HG02970 (cell line): ENCODE results near the gene SLC23A1.
A peak's percentile ranks its signal among the peaks of the same experiment; 100 is the strongest.

Experiments used
- ATAC-seq: cut with Tn5 transposase; IDR thresholded peaks from one replicate; pipeline ENCODE4 v1.9.1; 2021; ENCODE audit warnings: mild to moderate bottlenecking, moderate library complexity, moderate number of reproducible peaks; ENCODE audit not compliant: unreplicated experiment, low FRiP score

Gene SLC23A1

DNA sequence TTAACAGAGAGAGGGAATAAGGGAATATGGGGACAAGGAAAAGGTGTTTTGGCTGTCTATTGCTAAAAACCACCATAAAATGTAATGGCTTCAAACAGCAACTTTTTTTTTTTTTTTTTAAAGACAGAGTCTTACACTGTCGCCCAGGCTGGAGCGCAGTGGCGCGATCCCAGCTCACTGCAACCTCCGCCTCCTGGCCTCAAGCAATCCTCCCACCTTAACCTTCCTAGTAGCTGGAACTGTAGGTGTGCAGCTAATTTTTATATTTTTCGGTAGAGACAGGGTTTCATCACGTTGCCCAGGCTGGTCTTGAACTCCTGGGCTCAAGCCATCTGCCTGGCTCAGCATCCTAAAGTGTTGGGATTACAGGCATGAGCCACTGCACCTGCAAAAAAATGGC is 25.1 kb upstream of the SLC23A1 start:
- ATAC-seq: no peak

DNA sequence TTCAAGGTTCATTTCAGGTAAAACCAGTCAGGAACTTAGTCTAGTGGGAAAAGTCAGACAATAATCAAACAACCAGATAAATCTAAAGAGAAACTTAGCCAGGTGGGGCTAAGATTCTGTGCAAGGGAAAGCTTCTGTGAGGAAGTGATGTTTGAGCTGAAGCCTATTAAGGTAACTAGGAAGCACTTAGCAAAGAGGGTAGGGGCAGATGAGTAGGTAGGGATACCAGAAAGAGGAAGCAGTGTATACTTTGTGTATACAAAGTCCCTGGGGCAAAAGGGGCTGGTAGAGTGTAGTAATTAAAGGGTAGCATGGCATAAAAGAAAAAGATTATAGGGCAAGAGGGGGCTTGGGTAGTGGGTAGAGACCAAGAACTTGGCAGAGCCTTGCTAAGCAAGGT is 24.4 kb upstream of the SLC23A1 start:
- no peak for ATAC-seq

- no peak for ATAC-seq
These were observed 23.9 kb upstream of the SLC23A1 start for GRCh38 chr5:139406963-139407362.

- ATAC-seq: no peak
These were observed 21.4 kb upstream of the SLC23A1 start for GRCh38 chr5:139404484-139404840.

GRCh38 chr5:139403787-139404483 is 20.8 kb upstream of the SLC23A1 start, which contains the start of gene SPATA24:
Gene SPATA24, minus strand, starts transcription at chr5:139404089. Its CDS starts 29 bp downstream, at chr5:139404060.
- peak; percentile 81 for ATAC-seq

DNA sequence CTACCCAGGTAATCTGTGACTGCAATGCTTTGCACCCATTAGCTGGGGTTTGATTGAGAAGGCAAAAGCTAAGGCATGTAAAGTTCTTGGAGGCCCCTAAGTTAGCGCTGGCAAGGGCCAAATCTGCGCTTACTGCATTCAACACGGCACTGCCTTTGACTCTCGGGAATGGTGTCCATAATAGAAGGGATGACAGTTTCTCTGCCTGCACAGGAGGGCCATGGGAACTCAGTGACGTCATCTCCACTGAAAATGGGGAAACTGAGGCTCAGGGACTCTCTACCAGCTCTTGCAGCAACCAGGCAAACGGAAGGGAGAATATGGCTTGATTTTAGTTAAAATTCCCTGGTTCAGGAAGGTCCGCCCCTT is 20.3 kb upstream of the SLC23A1 start:
- no peak for ATAC-seq

DNA sequence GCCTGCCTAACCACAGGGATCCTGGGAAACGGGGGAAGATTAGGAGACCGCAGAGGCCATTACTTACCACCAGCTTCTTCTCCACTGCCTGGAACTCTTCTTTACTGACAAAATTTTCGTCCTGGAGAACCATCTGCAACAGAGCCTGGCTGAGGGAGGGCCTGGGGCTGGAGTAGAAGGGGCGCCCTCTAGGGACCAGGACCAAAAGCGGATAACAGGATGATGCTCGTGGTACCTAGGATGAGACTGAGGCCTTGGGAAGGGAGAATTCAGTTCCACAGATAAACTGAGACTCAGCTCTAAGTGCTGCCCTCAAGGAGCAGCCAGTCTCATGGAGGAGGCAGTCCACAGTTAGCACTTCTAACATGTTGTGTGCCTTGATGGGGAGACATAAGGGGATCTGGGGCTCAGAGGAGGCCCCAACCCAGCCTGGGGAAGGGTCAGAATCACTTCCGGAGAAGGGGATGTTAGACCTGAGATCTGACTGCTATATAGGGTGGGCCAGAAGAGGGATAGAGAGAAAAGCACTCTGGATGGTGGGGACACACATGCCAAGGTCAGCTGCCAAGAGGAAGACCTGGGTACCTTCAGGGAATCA is 19.6 kb upstream of the SLC23A1 start:
- ATAC-seq: no peak

DNA sequence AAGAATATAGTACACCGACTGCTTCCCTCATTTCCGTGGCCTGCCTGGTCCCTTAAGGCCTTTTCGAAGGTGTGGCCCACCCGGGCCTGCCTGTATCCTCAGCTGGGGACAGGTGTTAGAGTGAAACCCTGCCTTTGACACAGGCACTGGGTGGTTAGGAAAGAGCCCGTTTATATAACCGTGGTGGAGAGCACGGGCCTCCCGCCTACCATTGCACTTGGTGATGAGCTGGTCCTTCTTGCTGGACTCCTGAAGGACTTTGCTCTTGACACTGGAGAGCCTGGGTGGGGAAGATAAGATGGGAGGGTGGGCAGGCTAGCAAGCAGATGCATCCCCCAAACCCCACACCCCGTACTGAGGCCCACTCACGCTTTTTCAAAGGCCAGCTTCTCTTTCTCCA is 18.4 kb upstream of the SLC23A1 start:
- ATAC-seq: no peak

- no peak for ATAC-seq
These were observed 16.5 kb upstream of the SLC23A1 start for GRCh38 chr5:139399501-139400121.

GRCh38 chr5:139397921-139398320 is 14.8 kb upstream of the SLC23A1 start:
- ATAC-seq: no peak

DNA sequence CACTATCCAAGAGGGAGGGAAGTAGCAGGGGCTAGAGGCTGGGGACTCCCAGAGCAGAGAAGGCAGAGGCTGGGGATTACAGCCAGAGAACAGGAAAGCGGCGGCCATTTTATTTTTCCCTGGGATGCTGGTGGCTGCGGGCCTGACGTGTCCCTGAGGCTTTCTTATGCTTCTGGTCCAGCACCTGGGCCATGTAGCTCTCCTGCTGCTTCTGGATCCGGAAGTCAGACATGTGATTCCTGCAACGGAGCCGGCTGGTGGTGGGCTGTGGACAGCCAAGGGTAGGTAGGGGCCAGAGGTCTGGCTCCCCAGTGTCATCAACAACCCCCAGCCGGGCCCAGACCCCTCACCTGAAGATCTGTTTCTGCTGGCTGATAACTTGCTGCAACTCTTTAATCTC is 13.6 kb upstream of the SLC23A1 start:
- ATAC-seq: no peak

- no peak for ATAC-seq
These were observed 12.9 kb upstream of the SLC23A1 start for GRCh38 chr5:139395844-139396640.

DNA sequence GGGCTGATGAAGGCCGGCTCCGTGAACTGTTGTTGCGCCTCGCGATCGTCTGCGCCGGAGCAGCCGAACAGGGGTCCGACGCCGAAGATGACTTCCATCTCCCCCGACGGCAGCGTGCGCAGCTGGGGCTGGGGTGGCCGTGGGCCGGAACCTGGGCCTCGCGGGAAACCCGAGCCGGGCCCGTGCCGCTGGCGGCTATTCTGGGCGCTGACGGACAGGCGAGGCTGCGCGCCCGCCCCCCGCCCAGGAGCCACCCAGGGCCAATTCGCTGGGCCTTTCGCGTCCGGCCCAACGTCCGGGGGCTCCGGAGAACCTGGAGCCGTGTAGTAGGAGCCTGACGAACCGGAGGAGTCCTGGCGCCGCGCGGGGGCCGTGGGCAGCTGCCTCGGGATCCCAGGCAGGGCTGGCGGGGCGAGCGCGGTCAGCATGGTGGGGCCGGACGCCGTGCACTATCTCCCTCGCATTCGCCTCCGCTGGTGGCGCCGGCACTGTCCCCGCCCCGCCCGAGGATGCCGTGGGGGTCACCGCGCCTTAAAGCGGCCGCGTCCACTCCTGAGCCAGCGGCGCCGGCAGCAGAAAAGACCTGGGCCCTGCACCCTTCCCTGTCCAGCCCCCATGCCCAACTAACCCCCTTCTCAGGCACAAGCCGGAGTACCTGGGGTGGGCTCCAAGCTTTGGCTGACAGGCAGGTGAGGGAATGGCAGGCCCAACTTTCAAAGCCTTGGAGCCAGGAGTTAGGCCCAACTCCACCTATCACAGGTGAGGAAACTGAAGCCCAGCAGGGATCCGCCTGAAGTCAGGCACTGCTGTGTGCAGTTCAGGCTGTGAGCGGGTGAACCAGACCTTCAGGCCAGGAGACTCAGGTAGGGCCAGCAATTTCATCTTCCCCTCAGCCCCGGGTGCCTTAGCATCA is 11.8 kb upstream of the SLC23A1 start, which contains the start of gene PROB1:
Gene PROB1 (minus strand): TSS at position 451 of the 913 bp plus-strand sequence. CDS start 23 bp downstream, at position 428.
- ATAC-seq: no peak

GRCh38 chr5:139394123-139394653 is 11.1 kb upstream of the SLC23A1 start:
- ATAC-seq: no peak

- no peak for ATAC-seq
These were observed 10.5 kb upstream of the SLC23A1 start for GRCh38 chr5:139393497-139394122.

DNA sequence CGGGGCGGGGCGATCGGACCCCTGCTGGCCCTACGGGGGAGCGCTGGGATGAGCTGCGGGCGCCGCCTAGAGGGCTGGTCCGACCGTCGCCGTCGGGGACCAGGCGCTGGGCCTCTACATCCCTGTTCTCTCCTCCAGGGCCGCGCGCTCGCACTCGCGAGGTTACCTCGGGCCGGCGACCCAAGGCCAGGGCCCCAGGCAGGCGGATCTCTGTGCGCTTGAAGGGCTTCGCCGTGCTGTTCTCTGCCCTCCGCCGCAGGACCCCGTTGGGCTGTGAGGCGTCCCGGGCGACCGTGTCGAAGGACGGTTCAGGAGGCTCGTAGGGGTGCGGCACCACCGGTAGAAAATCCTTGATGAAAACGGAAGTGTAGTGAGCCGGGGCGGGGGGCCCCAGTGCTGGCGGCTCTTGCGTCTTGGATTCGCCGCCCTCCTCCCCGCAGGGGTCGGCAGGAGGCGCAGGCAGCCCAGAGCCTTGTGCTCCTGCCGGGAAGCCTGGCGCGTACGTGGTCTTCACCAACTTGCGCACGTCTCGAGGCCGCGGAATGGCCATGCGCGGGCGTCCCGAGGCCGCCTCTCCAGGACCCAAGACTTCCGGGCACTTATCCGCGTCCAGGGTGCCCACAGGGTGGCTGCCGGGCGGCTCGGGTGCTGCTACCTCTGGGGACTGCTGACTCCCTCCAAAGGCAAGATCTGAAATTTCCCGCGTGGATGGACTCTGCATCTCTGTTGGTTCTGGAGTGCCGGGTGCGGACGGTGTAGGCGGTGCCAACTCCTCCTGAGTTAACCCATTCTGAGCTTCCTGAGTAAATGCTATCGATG is 9.8 kb upstream of the SLC23A1 start:
- ATAC-seq: peak; percentile 43

- ATAC-seq: peak; percentile 10
These were observed 9.2 kb upstream of the SLC23A1 start for GRCh38 chr5:139392324-139392677.

GRCh38 chr5:139391570-139392323 is 8.7 kb upstream of the SLC23A1 start:
- ATAC-seq: no peak
